Subcutaneous abdominal adipose tissue (tissue), 5 donors: Measurements from ENCODE around the gene PYY.

Source experiments
- H3K27ac ChIP-seq: one replicate; pipeline ENCODE4 v1.7.0; 2013; ENCODE audit warnings: low read depth, mild to moderate bottlenecking, inconsistent platforms, low read length, moderate library complexity
- H3K27me3 ChIP-seq, 5 donors: one replicate each; pipeline ENCODE4 v1.7.0; 2013; ENCODE audit warnings: low read length in 5 of 5, inconsistent platforms in 1 of 5; ENCODE audit not compliant: control insufficient read depth in 5 of 5, insufficient read depth in 4 of 5
- H3K36me3 ChIP-seq, 5 donors: one replicate each; pipeline ENCODE4 v1.7.0; 2013; ENCODE audit warnings: low read length in 5 of 5; ENCODE audit not compliant: control insufficient read depth in 5 of 5, insufficient read depth in 5 of 5
- H3K4me1 ChIP-seq, 5 donors: one replicate each; pipeline ENCODE4 v1.7.0; 2013; ENCODE audit warnings: low read length in 5 of 5, mild to moderate bottlenecking in 3 of 5, moderate library complexity in 1 of 5; ENCODE audit not compliant: control insufficient read depth in 5 of 5, insufficient read depth in 5 of 5
- H3K4me3 ChIP-seq, 5 donors: one replicate each; pipeline ENCODE4 v1.7.0; 2013; ENCODE audit warnings: low read length in 5 of 5, low read depth in 1 of 5
- H3K9ac ChIP-seq, 5 donors: one replicate each; pipeline ENCODE4 v1.7.0; 2013; ENCODE audit warnings: low read length in 5 of 5, mild to moderate bottlenecking in 4 of 5, moderate library complexity in 3 of 5
- H3K9me3 ChIP-seq, 5 donors: one replicate each; pipeline ENCODE4 v1.7.0; 2013; ENCODE audit warnings: low read length in 5 of 5; ENCODE audit not compliant: control insufficient read depth in 5 of 5
- donor health status: healthy.
- donor health status: healthy.
- donor health status: healthy.
- donor health status: healthy.
- donor health status: healthy.

PYY gene

DNA sequence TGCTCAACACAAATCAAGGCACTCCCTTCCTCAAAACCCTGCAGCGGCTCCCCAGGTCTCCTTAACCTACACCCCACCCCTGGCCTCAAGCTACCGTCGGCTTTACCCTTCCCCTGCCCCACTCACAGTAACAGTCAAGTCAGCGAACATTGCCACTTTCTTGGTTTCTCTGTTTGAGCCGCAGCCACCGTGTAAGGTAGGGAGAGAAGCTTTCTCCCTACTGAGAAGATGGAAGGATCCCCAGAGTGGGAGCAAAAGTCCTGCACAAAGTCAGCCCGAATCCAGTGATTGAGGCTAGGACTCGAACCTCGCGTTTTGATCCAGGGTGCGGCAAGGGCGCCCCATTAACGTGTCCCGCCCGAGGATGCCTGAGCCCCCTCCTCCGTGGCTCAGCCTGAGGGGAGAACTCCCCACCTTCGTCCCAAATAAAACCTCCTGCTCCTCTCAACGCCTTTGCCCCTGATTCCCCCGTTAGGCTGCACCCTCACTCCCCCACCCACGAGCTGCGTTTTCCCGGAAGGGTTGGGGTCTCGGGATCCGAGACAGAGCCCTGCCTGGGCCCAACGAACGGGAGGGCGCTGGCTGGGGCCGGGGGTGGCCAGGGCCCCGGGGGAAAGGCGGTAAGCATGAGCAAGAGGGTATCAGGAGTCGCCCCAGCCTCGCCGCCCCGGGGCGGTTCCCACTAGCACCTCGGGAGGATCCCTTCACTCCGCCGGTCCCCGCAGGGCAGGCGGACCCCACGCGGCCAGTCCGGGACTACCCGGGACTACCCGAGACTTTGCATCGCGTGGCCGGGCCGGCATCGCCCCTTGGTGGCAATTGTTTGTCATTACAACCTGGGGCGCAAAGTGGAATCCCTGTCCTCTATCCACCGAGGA lies 40.8 kb upstream of the PYY start:
- no peak overlapping the region for H3K27ac ChIP-seq

DNA sequence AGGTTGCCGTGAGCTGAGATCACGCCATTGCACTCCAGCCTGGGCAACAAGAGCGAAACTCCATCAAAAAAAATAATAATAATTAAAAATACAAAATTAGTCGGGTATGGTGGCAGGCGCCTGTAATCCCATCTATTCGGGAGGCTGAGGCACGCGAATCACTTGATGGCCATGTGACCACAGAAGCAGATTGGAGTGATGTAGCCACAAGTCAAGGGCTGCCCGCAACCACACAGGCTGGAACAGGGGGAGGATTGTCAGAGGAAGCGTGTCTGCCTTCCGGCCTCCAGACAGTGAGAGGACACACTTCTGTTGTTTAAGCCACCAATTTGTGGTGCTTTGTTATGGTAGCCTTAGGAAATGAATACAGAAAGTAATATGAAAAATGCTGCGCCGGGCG lies 38.9 kb upstream of the PYY start:
- no peak overlapping the region for H3K27ac ChIP-seq
- peaks cover 0 to 10% (median 8%) of the 10 kb centered on the region in 5 donors for H3K4me1 ChIP-seq
- H3K4me3 ChIP-seq: no peak overlapping the region
- no peak overlapping the region for H3K9ac ChIP-seq
- H3K36me3 ChIP-seq: no peaks in the 10 kb centered on the region
- H3K27me3 ChIP-seq: peaks cover 7 to 25% (median 9%) of the 10 kb centered on the region in 5 donors
- no peaks in the 10 kb centered on the region for H3K9me3 ChIP-seq

More for the DNA sequence above, 40.8 kb upstream of the PYY start:
- H3K9me3 ChIP-seq: no peaks in the 10 kb centered on the region
- H3K4me3 ChIP-seq: peak overlapping the region in 2 of 5 donors; percentile 29 to 44
- H3K9ac ChIP-seq: peak overlapping the region in 2 of 5 donors; percentile 23 to 52
- peaks cover 4 to 20% (median 9%) of the 10 kb centered on the region in 5 donors for H3K27me3 ChIP-seq
- H3K36me3 ChIP-seq: no peaks in the 10 kb centered on the region
- peaks cover 0 to 10% (median 8%) of the 10 kb centered on the region in 5 donors for H3K4me1 ChIP-seq

DNA sequence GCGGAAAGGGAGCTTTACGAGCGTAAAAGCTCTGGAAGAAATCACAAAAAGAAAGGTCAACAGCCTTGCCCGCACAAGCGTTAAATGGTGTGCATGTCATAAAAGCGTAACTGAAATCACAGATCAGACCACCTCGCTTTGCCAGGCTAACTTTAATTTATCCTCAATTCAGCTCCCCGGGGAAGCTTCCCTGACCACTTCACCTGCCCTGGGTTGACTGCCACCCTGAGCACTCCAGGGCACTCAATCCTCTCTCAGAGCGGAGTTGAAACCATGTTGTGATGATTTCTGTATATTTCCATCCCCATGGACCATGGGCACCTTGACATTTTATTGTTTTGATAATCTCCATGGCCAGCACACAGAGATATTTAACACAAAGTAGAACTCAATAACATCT lies 34.6 kb upstream of the PYY start:
- Histone ChIP-seq H3K27me3 (peaks cover 10 to 36% (median 28%) of the 10 kb centered on the region in 5 donors), H3K27ac (no peak overlapping the region), H3K4me3 (no peak overlapping the region), H3K36me3 (no peaks in the 10 kb centered on the region), H3K9ac (no peak overlapping the region), H3K4me1 (peaks cover 0 to 12% (median 11%) of the 10 kb centered on the region in 5 donors), H3K9me3 (no peaks in the 10 kb centered on the region)

DNA sequence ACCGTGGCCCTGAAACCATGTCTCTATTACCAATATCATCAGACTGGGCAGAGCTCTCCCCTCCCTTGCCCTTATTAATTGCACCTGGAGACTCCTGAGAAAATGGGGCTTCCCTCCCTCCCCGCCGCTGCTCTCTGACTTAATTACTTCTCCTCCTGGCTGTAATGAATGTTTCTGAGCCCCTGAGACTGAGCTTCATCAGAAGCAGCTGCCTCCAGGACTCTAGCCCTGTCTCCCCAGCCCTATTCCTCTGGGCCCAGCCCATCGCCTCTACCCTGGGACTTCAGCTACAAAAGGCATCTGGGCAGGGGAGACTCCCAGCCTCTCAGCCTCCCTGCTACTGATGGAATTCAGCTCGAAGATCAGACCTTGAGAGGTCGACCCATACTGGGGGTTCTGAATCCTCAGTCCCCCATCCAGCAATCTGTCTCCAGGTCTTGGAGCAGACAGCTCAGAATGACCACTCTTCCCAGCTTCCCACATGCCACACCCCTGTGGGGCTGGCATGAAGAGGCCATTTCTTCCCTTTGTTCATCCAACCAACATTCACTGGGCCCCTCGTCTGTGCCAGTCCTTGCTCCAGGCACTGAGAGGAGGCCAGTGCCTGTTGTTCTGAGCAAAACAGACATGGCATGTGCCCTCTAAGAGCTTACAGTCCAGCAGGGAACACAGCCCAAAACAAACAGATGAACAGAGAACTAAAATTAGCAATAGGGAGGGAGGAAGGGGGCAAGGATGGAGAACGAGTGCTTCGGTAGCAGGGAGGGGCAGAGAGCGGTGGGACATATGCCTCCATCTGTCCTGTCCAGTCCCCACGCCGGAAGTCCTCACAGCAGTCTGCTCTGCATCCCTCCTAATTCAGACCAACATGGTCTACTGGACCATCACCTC lies 33.6 kb upstream of the PYY start:
- H3K9me3 ChIP-seq: no peaks in the 10 kb centered on the region
- no peaks in the 10 kb centered on the region for H3K36me3 ChIP-seq
- H3K27ac ChIP-seq: no peak overlapping the region
- no peak overlapping the region for H3K4me3 ChIP-seq
- peaks cover 0 to 13% (median 12%) of the 10 kb centered on the region in 5 donors for H3K4me1 ChIP-seq
- peaks cover 16 to 44% (median 35%) of the 10 kb centered on the region in 5 donors for H3K27me3 ChIP-seq
- H3K9ac ChIP-seq: no peak overlapping the region

DNA sequence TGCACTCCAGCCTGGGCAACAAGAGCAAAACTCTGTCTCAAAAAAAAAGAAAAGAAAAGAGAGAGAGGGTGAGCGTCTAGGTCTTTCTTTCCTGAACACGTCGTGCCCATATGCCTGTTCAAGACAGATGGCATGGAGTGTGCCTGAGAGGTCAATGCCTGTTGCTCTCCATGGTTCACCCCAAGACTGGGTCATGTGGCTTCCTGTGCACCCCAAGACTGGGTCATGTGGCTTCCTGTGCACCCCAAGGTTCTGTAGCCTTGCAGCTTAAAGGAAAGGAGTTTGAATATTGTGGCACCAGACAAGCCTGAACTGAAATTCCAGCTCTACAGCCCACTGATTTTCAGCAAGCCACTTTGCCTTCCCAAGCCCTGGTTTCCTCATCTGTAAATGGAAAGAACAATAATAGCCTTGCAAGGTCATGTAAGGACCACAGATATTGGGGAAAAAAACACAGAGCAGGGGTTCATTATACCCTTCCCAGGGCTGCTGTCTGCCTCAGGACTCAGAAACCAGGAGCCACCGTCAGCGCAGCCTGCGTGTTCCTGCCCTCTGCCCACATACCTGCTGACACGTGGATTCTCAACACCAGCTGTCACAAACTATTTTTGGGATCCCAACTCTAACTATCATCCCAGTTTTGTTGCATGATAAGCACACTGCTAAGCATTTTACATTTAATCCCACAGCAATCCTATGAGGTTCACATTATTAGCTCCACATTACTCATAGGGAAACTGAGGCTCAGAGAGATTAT lies 32.7 kb upstream of the PYY start:
- Histone ChIP-seq H3K27me3 (peaks cover 18 to 49% (median 36%) of the 10 kb centered on the region in 5 donors), H3K4me3 (no peak overlapping the region), H3K9ac (no peak overlapping the region), H3K9me3 (no peaks in the 10 kb centered on the region), H3K36me3 (no peaks in the 10 kb centered on the region), H3K4me1 (peaks cover 0 to 13% (median 12%) of the 10 kb centered on the region in 5 donors), H3K27ac (no peak overlapping the region)

DNA sequence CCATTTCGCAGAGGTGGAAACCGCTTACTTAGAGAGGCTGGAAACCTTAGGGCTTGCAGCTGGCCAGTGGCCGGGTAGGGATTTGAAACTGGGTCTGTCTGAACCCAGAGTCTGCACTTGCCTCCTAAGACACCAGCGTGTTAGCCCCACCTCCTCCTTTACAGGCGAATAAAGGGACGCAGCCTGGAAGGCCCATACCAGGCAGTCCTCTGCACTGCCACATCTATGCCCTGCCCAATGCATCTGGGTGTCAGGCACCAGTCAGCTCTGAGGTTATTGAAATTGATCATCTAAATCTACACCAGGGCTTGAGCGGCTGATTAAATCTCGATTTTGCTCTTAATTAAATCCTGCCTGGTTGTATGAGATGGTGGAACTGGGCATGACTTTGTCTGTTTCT lies 30.8 kb upstream of the PYY start:
- no peak overlapping the region for H3K27ac ChIP-seq
- no peaks in the 10 kb centered on the region for H3K36me3 ChIP-seq
- H3K4me1 ChIP-seq: peaks cover 0 to 13% (median 12%) of the 10 kb centered on the region in 5 donors
- no peaks in the 10 kb centered on the region for H3K9me3 ChIP-seq
- peak overlapping the region; percentile 39 to 62 (median 56) for H3K4me3 ChIP-seq
- H3K27me3 ChIP-seq: peaks cover 18 to 49% (median 40%) of the 10 kb centered on the region in 5 donors
- no peak overlapping the region for H3K9ac ChIP-seq

DNA sequence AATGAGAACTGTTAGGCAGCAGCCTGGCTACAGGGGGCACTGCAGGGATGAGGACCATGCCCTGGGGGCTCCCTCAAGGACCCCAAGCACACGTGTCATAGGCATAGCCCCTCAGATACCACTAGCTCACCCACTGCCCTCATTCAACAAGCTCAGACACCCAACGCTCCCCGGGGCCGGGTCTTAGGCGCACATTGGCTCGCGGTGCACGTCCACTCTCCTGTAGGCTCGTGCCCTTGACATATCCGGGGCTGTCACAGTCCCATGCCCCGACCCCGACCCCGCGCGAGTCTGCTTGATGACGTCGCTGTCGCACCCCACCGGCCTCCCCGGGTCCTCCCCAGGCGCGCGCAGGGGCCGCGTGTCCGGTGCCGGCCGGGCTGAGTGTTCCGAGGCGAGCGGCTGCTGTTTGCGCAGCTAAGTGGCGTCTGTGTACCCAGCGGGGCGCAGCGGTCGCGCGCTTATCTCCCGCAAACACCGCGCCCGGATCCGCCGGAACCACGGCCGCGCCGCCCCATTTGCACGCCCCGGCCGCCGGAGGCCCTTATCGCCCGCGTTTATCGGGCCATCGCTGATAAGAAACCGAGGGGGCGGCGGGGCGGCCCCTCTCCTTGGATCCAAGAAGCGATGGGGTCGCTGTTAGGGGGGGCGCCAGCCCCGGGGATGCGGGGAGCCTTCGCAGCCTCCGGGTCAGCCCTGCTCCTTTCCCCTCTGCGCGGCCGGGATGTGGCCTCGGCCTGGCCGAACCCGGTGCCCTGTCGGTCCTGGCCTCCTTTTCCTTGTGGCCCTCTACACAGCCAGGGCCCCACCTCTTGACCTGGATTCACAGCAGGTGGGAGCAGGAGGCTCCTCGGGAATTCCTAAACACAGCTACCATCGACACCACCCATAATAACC lies 30.0 kb upstream of the PYY start:
- Histone ChIP-seq H3K4me1 (peaks cover 0 to 13% (median 12%) of the 10 kb centered on the region in 5 donors), H3K36me3 (no peaks in the 10 kb centered on the region), H3K27ac (no peak overlapping the region), H3K9ac (peak overlapping the region in 1 of 5 donors; percentile 59), H3K9me3 (no peaks in the 10 kb centered on the region), H3K4me3 (peak overlapping the region; percentile 39 to 62 (median 56)), H3K27me3 (peaks cover 18 to 49% (median 41%) of the 10 kb centered on the region in 5 donors)

DNA sequence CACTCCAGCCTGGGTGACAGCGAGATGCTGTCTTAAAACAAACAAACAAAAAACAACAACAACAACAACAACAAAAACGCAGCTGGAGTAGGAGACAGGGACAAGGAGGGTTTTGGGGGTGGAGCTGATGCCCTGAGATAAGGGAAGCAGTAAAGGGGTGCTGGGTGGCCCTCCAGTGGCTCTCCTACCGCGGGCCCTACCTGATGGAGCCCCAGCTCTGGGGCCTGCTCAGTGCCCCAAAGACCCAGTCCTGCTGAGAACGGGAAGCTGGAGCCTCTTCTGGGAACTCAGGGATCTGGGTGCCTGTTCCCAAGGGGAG lies 29.4 kb upstream of the PYY start:
- H3K9ac ChIP-seq: no peak overlapping the region
- H3K27ac ChIP-seq: no peak overlapping the region
- H3K27me3 ChIP-seq: peaks cover 18 to 49% (median 45%) of the 10 kb centered on the region in 5 donors
- H3K4me3 ChIP-seq: peak overlapping the region in 3 of 5 donors; percentile 56 to 62 (median 57)
- H3K4me1 ChIP-seq: peaks cover 0 to 13% (median 12%) of the 10 kb centered on the region in 5 donors
- no peaks in the 10 kb centered on the region for H3K9me3 ChIP-seq
- no peaks in the 10 kb centered on the region for H3K36me3 ChIP-seq

DNA sequence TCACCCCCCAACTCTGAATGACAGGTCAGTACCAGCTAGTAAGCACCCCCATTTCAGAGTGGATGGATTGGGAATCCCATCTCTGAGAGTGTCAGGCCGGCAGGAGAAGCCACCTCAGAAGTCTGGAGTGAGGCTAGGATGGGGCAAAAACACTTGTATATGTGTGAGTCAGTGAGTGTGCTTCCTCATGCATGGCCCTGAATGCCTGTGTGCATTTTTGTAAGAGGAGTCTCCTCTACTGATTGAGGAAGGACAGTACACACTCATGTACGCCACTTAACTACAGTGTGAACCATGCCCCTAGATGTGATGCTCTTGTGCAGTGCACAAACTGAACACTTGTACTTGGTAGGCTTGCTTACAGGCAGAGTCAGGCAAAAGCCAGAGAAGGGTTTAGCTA lies 28.4 kb upstream of the PYY start:
- H3K9ac ChIP-seq: no peak overlapping the region
- no peaks in the 10 kb centered on the region for H3K36me3 ChIP-seq
- H3K4me1 ChIP-seq: peaks cover 0 to 13% (median 12%) of the 10 kb centered on the region in 5 donors
- H3K27me3 ChIP-seq: peaks cover 23 to 40% (median 38%) of the 10 kb centered on the region in 5 donors
- no peak overlapping the region for H3K27ac ChIP-seq
- no peaks in the 10 kb centered on the region for H3K9me3 ChIP-seq
- H3K4me3 ChIP-seq: no peak overlapping the region
